GM04503 (cell line): ENCODE measurements around the gene PDIA5.

Experiments used
- DNase-seq: peaks from one replicate; pipeline ENCODE4 v3.0.0-alpha.2; 2012; ENCODE audit warnings: low read depth

PDIA5 gene

GRCh38 chr3:123169492-123169929 lies 102.7 kb downstream of the PDIA5 start:
- DNase-seq = no peak

GRCh38 chr3:123169930-123170329 lies 103.1 kb downstream of the PDIA5 start:
- DNase-seq = no peak

GRCh38 chr3:123180791-123181190 lies 114.0 kb downstream of the PDIA5 start:
- DNase-seq = no peak

- no peak for DNase-seq
Measured at GRCh38 chr3:123186695-123187094, 119.9 kb downstream of the PDIA5 start.

GRCh38 chr3:123188058-123188457 lies 121.2 kb downstream of the PDIA5 start:
- no peak for DNase-seq

GRCh38 chr3:123193448-123194101 lies 126.8 kb downstream of the PDIA5 start:
- no peak for DNase-seq

GRCh38 chr3:123194552-123194951 lies 127.7 kb downstream of the PDIA5 start:
- no peak for DNase-seq

- no peak for DNase-seq
Measured at GRCh38 chr3:123198372-123198771, 131.5 kb downstream of the PDIA5 start.

- DNase-seq = no peak
Measured at GRCh38 chr3:123201223-123201556, 134.4 kb downstream of the PDIA5 start.

- DNase-seq = peak; percentile 55
Measured at GRCh38 chr3:123201557-123202427, 135.0 kb downstream of the PDIA5 start, which contains the start of gene SEC22A. Gene SEC22A, plus strand, starts transcription at chr3:123201943. Its CDS starts 7,275 bp downstream, at chr3:123209218.

GRCh38 chr3:123202451-123202850 lies 135.6 kb downstream of the PDIA5 start:
- DNase-seq = no peak
